Fibroblast of skin of scalp (primary cell): Measurements from ENCODE around the gene STPG3.
A peak's percentile ranks its signal among the peaks of the same experiment; 100 is the strongest.

Source experiments
- DNase-seq: peaks from one replicate; pipeline ENCODE4 v3.0.0-alpha.2; 2013

STPG3 gene

DNA sequence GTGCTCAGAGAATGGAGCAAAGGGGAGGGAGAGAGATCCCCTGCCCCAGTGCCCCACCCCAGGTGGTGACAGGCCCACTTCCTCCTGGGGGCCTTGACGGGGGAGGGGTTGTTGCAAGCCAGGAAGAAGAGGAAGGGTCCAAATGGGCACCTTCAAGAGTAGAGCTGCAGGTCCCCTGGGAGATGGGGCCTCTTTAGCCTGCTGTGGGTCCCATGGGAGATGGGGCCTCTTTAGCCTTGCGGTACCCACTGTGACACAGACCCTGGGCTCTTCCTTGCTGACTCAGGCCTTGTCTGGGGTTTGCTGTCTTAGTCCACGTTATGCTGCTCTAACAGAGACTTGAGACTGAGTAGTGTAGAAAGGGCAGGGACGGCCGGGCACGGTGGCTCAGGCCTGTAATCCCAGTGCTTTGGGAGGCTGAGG, 16.9 kb downstream of the STPG3 start:
- DNase-seq = no peak

DNA sequence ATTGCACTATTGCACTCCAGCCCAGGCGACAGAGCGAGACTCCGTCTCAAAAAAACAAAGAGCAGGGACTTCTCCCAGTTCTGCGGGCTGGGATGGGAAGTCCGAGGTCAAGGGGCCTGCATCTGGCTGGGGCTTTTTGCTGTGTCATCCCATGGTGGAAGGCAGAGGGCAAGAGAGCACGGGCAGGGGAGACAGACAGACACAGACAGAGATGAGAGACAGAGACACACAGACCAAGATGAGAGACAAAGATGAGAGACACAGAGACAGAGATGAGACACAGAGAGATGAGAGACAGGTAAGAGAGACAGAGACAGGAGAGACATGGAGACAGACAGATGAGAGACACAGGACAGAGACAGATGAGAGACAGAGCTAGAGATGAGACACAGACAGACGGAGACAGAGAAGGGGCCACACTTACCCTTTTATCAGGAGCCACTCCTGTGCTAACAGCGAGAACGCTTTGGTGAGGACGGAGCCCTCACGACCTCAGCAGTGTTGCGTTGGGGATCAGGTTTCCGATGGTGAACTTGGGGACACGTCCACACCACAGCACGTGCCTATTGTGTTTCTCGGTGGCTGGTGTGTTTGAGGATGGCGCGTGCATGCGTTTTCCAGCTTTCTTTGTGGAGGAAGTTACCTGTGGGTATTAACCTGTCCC, 17.6 kb downstream of the STPG3 start:
- no peak for DNase-seq

DNA sequence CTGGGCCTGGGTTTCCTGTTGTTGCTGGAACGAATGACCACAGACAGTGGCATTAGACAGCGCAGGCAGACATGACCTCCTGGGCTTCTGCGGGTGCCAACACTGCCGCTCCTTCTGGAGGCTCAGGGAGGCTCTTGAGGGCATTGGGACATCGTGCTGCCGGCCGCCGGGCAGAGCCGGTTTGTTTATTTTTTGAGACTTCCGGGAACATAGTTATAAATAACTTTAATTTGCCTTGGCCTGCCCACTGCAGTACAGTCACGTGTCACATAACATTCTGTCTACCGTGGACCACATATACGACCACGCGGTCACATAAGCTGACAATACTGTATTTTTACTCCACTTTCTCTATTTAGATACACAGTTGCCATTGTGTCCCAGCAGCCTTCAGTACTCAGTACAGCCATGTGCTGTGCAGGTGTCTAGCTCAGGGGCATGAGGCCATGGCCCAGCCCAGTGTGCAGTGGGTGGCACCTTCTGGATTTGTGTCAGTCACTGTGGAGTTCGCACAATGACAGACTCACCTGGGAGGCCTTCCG, 18.2 kb downstream of the STPG3 start:
- no peak for DNase-seq

DNA sequence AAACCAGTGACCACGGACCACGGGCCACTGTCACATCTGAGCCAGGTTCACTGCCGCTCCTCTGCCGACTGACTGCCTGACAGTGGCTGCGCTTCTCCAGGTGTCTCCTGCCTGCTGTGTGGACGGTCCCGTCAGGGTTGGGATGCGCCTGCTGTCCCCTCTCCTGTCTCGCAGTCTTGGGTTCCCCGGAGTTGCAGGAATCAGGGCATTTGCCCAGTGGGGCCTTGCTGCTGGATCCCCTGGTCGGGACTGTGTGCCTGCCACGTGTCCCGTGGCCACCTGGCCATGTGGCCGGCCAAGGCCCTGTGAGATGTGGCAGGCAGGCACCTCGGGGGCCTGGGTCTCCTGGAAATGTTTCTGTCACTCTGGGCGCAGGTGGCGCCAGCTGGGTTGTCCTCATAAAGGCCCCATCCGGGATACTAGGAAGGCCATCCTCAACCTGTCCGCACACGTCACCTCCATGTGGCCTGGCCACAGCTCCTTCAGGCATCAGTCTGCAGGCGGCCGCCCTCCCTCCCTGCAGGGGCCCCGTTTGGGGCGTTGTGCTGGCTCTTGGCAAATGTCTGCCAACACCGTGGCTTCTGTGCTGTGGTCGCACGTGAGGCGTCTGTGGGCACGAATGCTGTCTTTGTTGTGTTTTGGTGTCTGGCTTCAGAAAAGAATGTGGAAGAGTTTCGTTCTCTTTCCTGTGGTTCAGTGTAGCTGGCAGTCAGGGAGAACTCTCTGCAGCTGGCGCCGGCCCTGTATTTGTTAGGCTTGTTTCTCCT, 20.0 kb downstream of the STPG3 start:
- DNase-seq = no peak

DNA sequence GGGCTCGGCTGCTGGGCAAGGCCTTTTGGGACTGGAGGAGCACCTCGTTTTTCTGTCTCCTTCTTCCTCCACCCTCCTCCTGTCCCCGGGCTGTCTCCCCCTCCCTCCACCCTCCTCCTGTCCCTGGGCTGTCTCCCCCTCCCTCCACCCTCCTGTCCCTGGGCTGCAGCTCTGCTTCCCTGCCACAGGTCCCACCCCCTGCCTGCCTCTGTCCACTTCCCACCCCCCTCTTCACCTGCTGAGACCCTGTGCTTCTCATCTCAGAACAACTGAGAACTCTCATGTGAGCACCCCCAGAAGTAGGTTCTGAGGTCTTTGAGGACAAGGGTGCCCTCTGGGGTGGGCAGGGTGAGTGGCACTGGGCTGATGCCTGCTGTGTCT, 20.6 kb downstream of the STPG3 start:
- DNase-seq = no peak

DNA sequence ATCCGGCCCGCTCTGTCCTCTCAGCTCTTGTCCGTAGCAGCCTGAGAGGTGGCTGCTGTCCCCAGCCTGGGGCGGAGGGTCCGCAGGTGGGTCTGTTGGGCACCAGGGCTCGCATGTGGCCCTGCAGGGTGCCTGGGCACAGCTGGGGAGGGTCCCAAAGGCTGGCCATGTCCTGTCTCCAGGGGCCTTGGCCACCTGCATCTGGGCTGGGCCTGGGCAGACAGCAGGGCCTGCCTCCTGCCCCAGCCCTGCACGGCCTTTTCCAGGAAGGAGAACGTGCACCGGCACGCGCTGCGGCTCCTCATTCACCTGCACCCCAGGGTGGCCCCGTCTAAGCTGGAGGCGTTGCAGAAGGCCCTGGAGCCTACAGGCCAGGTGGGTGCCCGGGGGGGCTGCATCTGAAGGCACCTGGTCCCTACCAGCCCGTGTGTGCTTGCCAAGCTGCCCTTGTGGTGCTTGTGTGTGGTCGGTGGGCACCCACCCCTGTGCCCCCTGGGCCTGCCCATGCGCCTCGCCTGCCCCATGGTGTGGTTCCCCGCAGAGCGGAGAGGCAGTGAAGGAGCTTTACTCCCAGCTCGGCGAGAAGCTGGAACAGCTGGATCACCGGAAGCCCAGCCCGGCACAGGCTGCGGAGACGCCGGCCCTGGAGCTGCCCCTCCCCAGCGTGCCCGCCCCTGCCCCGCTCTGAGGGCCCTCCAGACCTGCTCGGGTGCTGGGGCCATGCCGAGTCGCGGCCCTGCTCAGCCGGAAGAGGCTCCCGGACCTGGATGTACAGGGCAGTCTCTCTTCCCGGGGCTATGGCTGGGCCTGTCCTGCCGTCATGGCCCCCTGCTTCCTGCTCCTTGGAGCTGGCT, 21.4 kb downstream of the STPG3 start:
- DNase-seq = no peak

DNA sequence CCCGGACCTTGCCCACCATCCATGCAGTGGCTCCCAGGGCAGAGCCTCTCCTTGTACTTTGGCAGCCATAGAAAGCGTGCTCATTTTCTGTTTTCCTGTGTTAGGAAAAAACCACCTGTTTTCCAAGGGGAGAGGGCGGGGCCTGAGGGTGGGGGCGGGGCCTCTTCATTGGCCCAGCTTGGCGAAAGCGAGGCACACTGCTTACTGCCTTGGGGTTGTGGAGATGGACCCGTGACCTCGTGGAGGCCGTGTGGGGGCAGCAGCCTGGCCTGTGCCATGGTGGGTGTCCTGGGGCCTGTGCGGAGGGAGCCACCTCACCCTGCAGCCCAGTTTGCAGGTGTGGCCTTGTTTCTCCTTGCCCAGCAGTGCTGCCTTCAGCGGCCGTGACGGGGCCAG, 22.0 kb downstream of the STPG3 start:
- DNase-seq = no peak

DNA sequence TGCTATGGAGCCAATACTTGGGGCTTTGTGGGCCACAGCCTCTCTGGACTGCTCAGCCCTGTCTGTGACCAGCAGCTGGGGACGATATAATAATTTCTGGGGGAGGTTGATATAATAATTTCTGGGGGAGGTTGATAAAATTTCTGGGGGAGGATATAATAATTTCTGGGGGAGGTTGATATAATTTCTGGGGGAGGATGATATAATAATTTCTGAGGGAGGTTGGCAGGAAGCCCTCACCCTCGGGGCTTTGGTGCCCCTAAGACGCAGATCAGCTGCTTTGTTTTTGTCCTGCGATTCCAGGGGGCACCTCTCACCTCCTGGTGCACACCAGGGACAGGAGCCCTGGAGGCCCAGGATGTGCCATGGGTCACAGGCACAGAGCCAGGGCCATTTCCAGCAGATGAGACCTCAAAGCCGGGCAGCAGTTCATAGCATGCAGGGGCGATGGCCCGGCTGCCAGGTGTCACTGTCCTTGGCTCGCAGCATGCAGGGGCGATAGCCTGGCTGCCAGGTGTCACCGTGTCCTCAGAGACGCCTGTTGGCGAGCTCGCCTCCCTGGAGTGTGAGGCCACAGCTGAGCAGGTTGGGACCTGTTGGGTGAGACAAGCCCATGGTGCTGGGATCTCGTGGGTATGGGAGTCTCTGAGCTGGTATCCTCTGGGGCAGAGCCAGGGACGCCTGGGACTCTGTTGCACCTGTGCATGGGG, 22.7 kb downstream of the STPG3 start:
- no peak for DNase-seq

DNA sequence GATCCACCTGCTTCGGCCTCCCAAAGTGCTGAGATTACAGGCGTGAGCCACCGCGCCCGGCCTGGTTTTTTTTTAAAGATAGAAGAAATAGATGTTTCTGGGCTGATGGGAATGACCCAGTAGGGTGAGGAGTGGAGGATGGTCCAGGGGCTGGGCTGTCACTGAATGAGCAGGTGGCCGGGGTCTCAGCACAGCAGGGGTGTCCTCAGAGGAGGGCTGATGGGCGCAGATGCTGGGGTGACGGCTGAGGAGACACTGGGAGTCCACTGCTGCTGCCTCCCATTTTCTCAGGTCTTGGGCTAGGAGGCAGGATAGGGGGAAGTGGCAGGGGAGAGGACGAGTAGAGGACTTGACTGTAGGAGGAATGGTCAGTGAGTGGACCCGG, 24.1 kb downstream of the STPG3 start:
- DNase-seq = no peak

DNA sequence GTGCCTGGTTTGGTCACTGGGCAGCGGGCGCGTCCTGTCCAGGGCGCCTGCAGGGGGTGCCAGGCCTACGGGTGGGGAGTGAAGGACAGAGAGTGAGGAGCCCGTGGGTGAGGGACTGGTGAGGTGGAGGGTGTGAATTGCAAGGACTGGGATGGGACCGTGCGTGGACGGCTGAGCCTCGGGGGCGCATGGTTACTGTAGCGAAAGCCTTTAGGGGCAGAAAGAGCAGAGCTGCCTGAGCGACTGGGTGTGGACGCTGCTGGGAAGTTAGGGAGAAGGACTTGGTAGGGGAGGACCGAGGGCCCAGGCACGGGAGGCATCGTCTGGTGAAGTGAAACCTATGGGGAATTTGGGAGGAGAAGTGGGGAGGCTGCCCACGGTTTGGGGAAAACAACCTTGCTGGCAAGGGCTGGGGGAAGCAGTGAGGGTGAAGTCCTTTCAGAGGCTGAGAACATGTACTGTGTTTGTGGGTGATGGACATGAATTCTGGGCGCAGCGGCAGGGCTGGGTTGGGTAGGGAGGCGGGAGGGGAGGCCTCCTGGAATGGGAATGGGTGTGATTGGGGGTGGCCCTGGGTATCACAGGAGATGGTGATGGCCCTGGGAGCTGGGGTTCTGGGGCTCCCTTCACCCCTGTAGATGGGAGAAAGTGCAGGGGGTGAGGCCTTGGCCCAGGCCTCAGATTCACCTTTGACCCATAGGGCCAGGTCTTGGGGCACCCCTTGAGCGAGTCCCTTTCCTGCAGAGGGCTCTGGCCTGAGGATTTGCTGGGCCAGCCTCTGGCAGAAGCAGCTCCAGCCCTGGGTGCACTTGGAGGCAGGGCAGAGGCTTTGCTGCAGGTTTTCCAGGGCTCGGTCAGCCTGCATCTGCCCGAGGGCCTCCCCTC, 24.7 kb downstream of the STPG3 start:
- no peak for DNase-seq

DNA sequence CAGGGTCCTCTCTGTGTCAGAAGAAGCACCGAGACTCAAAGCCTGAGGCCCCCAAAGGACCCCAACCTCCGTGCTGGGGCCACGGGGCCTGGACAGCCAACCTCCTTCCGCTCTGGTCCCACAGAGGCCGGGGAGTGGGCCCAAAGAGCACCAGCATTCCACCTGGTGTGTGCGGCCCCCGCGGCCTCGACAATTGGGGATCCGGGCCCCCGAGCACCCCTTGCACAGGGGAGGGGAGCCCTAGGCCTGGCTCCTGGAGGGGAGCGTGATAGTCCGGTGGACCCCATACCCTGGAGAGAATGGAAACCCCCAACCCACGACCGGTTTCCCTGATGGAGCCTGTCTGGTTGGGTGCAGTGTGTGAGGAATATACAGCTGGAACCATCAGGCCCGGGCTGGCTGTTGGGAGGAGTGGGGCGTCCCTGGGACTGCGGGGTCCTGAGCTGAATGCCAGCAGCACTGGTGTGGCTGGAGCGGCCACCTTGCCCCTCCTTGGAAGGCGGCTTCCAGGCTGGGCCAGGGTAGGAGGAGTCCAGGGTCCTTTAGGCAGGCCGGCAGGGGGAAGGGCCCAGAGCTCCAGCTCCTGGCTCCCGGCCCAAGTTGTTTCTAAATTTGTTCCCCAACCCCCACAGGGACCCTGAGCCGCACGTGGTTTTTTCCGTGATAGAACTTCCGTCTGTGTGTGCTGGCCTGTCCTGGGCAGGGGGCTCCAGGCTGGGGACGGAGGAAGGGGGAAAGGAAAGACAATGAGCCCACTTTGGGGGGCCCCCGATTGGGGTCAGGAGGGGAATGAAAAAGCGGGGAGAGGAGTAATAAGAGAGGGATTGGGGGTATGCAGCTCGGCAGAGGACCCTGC, 25.6 kb downstream of the STPG3 start:
- DNase-seq = peak; percentile 46

DNA sequence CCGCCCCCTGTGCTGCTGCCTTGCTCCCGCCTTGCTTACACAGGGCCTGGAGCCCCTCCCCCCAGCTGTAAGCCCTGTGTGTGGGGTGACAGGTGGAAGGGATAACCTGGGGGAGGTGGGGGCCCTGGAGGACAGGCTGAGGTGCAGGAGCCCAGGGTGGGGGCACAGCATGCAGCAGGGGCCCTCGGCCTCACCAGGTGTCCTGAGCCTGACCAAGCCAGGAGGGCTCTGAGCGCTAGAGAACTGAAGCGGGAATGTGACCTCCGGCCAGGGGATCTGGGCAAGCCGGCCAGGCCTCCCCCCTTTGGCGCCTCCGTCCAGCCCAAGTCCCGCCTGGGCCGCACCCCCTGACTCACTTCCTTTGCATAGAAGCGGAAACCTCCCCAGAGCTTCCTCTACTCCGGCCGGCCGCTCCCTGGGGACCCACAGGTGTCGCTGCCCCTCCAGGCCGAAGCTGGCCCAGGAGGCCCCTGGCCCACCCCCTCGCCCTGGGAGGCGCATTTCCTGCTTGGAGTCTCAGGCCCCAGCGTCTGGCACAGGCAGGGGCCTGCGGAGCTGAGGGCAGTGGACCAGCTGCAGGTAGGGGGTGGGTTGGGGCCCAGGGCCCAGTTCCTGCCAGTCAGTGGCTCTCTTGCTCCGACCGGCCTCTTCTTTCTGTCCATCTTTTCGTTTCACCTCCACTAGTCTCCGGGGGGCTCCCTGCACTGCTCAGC, 26.4 kb downstream of the STPG3 start, which contains the start of gene TOR4A:
Gene TOR4A, plus strand, starts transcription at position 398 of the 713 bp plus-strand sequence. CDS start 964 bp downstream, outside the sequence.
- DNase-seq = peak; percentile 35

DNA sequence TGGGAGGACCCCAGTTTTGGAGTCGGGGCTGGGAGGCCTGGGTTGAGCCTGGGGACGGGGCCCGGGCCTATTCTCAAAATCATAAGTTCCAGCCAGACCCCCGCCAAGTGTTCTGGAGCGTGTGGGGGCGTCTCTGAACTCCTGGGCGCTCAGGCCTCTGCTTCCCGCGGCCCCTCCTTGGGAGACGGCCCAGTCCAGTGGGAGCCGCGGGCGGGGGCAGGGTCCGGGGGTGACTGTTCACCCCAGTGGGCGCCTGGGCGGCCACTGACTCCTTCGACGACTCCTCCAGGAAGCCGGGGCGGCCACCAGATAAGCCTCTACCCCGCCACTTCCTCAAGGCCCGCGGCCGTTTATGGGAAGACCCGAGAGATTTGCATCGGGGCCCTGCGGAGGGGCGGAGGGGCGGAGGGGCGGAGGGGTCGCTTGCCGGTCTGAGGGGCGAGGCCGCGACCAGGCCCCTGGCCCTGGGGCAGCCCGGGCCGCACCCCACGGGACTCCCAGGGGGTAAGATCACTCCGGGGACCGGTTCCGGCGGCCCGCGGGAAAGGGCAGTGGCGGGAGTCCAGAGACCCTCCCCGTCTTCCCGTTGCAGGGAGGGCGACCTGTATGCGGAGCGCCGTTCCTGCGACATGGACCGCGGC, 27.1 kb downstream of the STPG3 start:
- no peak for DNase-seq

DNA sequence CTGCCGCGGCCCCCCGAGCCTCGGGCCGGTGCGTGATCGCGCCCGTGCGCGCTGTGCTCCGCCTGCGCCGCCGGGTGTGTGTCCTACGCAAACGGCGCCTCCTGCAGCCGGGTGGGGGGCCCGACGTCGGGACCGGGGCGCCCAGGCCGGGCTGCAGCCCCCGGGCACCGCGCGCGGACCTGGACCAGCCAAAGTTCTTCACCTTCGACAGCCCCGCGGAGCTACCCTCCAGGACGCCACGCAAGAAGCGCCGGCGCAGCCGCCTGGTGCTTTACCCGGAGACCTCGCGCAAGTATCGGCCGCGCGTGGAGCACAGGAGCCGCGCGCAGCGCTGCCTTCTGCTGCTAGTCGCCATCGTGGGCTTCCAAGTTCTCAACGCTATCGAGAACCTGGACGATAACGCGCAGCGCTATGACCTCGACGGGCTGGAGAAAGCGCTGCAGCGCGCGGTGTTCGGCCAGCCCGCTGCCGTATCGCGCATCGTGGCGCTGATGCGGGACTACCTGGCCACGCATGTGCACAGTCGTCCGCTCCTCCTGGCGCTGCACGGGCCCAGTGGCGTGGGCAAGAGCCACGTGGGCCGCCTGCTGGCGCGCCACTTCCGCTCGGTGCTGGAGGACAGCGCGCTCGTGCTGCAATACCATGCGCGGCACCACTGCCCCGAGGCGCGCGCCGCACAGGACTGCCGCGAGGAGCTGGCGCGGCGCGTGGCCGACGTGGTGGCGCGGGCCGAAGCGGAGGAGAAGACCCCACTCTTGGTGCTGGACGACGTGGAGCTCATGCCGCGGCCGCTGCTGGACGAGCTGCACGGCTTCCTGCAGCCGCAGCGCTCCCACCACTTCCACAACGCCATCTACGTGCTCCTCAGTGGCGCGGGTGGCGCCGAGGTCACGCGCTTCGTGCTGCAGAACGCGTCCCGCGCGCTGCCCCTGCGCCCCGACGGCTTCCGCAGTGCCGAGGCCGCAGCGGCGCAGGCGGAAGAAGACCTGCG, 27.9 kb downstream of the STPG3 start:
- DNase-seq = no peak

DNA sequence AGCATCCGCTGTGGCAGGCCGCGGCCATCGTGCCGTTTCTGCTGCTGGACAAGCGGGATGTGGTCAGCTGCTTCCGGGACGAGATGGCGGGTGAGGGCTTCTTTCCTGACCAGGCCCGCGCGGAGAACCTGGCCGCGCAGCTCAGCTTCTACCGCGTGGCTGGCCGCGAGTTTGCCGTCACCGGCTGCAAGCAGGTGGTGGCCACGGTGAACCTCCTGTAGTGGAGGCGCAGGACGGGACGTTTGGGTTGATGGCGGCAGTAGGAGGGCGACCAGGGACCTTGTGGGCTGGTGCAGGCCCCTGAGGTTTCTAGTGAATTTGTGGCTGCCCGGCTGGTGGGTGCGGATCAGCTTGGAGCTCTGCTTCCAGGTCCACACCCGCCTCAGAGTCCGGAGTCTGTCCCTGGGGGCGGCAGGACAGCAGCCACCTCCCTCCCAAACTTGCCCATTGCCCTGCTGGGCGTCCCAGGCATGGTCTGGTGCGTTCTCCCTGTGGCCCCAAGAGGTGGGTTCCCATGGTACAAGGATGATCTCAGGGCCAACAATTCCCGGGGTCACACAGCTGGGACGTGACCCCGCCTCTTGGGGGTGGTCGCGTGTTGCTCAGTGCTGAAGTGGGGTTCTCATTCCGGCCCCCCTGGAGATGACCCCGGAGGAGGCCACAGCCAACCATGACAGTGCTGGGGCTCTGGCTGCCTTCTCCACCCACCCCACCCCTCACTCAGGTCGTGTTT, 28.8 kb downstream of the STPG3 start:
- DNase-seq = no peak

DNA sequence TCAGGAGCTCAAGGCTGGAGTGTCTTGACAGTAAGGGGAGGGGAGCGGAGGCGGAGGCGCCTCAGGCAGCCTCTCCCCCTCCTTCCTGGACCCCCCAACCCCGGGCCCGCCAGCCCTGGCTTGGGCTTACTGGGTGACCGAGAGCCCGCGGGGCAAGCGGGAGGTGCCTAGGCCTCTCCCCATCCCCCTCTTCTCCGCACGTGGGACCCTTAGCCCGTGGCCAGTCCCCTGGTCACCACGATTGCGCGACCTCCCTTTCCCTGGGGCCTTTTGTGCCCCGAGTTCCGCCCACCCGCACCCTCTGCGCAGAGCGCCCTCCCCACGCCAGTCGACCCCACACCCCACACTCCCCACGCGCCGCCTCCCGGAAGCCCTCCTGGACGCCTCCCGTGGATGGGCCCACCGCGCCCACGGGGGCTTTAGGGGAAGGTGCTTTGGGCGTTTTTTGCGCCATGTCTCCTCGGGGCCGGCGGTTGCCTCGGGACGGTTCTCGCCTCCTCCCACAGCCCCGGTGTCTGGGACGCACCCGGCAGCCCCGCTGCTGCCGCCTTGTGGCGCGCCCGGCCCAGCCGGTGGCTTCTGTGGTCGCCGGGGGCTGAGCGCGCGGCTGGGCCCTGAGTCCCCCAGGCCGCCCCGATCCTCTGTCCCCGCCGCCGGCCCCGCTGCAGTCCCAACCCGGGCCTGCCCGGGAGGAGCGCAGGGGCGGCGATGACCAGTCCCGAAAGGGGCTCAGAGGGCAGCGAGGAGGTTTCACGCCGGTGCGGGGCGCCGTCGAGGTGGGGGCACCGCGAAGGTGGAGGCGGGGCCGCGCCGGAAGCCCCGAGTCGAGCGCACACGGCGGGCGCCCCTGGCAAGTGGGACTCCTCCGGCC, 29.6 kb downstream of the STPG3 start:
- DNase-seq = no peak
